ENCODE data around the gene STK33. TPM values are rescaled to one million over a fixed set of nuclear protein-coding genes. Genes with fewer than 3 reads are reported as not detected.

STK33 gene
- total and polyA plus RNA-seq, 4 experiments from 2014 or later = not detected

- Mint-ChIP-seq H3K4me3 (no peak overlapping the region), H3K9me3 (no peaks in the 10 kb centered on the region), H3K27me3 (peaks cover 17% of the 10 kb centered on the region in 2 donors), H3K36me3 (no peaks in the 10 kb centered on the region), H3K4me1 (no peaks in the 10 kb centered on the region), H3K27ac (no peak overlapping the region)
- DNase-seq = no peak
- intact Hi-C loops (cut with micrococcal nuclease) = no loop called here
- Histone ChIP-seq H3K27ac (ENCODE audit: low read depth, low read length) (no peak overlapping the region), H3K4me1 (ENCODE audit: insufficient read depth, low read length) (no peaks in the 10 kb centered on the region), H3K9me3 (ENCODE audit: control insufficient read depth in 1 of 2, low read length in 2 of 2) (no peaks in the 10 kb centered on the region), H3K27me3 (ENCODE audit: insufficient read depth, low read length) (no peaks in the 10 kb centered on the region), H3K4me3 (ENCODE audit: low read length in 2 of 2) (no peak overlapping the region), H3K36me3 (ENCODE audit: insufficient read depth, low read length) (no peaks in the 10 kb centered on the region)
- ChIA-PET CTCF (ENCODE audit: partially characterized antibody) (no interaction called here), POLR2A (ENCODE audit: partially characterized antibody) (no interaction called here)
Observed at GRCh38 chr11:8603696-8604077, 9.7 kb upstream of the STK33 start.

- Histone ChIP-seq H3K4me3 (ENCODE audit: low read length in 2 of 2) (no peak overlapping the region), H3K27me3 (ENCODE audit: insufficient read depth, low read length) (peaks cover 1% of the 10 kb centered on the region), H3K36me3 (ENCODE audit: insufficient read depth, low read length) (no peaks in the 10 kb centered on the region), H3K27ac (ENCODE audit: low read depth, low read length) (no peak overlapping the region), H3K4me1 (ENCODE audit: insufficient read depth, low read length) (no peaks in the 10 kb centered on the region), H3K9me3 (ENCODE audit: control insufficient read depth in 1 of 2, low read length in 2 of 2) (no peaks in the 10 kb centered on the region)
- ChIA-PET CTCF (ENCODE audit: partially characterized antibody) (no interaction called here), POLR2A (ENCODE audit: partially characterized antibody) (no interaction called here)
- Mint-ChIP-seq H3K27me3 (peaks cover 25% of the 10 kb centered on the region in 2 donors), H3K4me1 (no peaks in the 10 kb centered on the region), H3K36me3 (no peaks in the 10 kb centered on the region), H3K9me3 (no peaks in the 10 kb centered on the region), H3K4me3 (no peak overlapping the region), H3K27ac (peak overlapping the region in 1 of 7 donors; percentile 23)
- intact Hi-C loops (cut with micrococcal nuclease) = no loop called here
- no peak for DNase-seq
Observed at GRCh38 chr11:8601376-8602133, 7.5 kb upstream of the STK33 start.

- Histone ChIP-seq H3K4me3 (ENCODE audit: low read length in 2 of 2) (no peak overlapping the region), H3K27me3 (ENCODE audit: insufficient read depth, low read length) (peaks cover 9% of the 10 kb centered on the region), H3K4me1 (ENCODE audit: insufficient read depth, low read length) (peaks cover 4% of the 10 kb centered on the region), H3K27ac (ENCODE audit: low read depth, low read length) (no peak overlapping the region), H3K36me3 (ENCODE audit: insufficient read depth, low read length) (no peaks in the 10 kb centered on the region), H3K9me3 (ENCODE audit: control insufficient read depth in 1 of 2, low read length in 2 of 2) (no peaks in the 10 kb centered on the region)
- intact Hi-C loops (cut with micrococcal nuclease) = no loop called here
- POLR2A ChIA-PET (ENCODE audit: partially characterized antibody) = no interaction called here
- peaks cover 0 to 4% (median 2%) of the 10 kb centered on the region in 4 donors for H3K4me1 Mint-ChIP-seq
- H3K4me3 Mint-ChIP-seq = peak overlapping the region in 1 of 8 donors; percentile 33
- H3K27me3 Mint-ChIP-seq = peaks cover 20 to 32% of the 10 kb centered on the region in 2 donors
- no peaks in the 10 kb centered on the region for H3K9me3 Mint-ChIP-seq
- no peak for DNase-seq
- H3K27ac Mint-ChIP-seq = no peak overlapping the region
- CTCF ChIA-PET (ENCODE audit: partially characterized antibody) = no interaction called here
- no peaks in the 10 kb centered on the region for H3K36me3 Mint-ChIP-seq
Observed at GRCh38 chr11:8598506-8598905, 4.5 kb upstream of the STK33 start.

- POLR2A ChIA-PET (ENCODE audit: partially characterized antibody) = no interaction called here
- CTCF ChIA-PET (ENCODE audit: partially characterized antibody) = interaction anchor here (1.0 kb wide), 1 partner anchor 10 kb away, joined by 3 read pairs; no protein-coding TSS in a partner anchor
- no peak overlapping the region for H3K4me3 Mint-ChIP-seq
- no peaks in the 10 kb centered on the region for H3K9me3 ChIP-seq (ENCODE audit: control insufficient read depth in 1 of 2, low read length in 2 of 2)
- H3K4me1 Mint-ChIP-seq = peaks cover 0 to 7% (median 3%) of the 10 kb centered on the region in 4 donors
- no peaks in the 10 kb centered on the region for H3K9me3 Mint-ChIP-seq
- H3K27ac Mint-ChIP-seq = no peak overlapping the region
- no peaks in the 10 kb centered on the region for H3K36me3 Mint-ChIP-seq
- intact Hi-C loops (cut with micrococcal nuclease) = no loop called here
- no peaks in the 10 kb centered on the region for H3K36me3 ChIP-seq (ENCODE audit: insufficient read depth, low read length)
- no peak for DNase-seq
- H3K27me3 Mint-ChIP-seq = peaks cover 29 to 39% of the 10 kb centered on the region in 2 donors
- H3K4me1 ChIP-seq (ENCODE audit: insufficient read depth, low read length) = peaks cover 4% of the 10 kb centered on the region
- peaks cover 18% of the 10 kb centered on the region for H3K27me3 ChIP-seq (ENCODE audit: insufficient read depth, low read length)
- H3K4me3 ChIP-seq (ENCODE audit: low read length in 2 of 2) = no peak overlapping the region
- H3K27ac ChIP-seq (ENCODE audit: low read depth, low read length) = no peak overlapping the region
Observed at GRCh38 chr11:8597182-8597581, 3.2 kb upstream of the STK33 start.

GRCh38 chr11:8596504-8597046 lies 2.5 kb upstream of the STK33 start:
- POLR2A ChIA-PET (ENCODE audit: partially characterized antibody) = no interaction called here

GRCh38 chr11:8593455-8593854 lies 573 bp downstream of the STK33 start:
- POLR2A ChIA-PET (ENCODE audit: partially characterized antibody) = no interaction called here
- no peak for DNase-seq
- CTCF ChIA-PET (ENCODE audit: partially characterized antibody) = interaction anchor here (1.2 kb wide), 1 partner anchor 16 kb away, joined by 4 read pairs; no protein-coding TSS in a partner anchor

More at GRCh38 chr11:8596504-8597046, 2.5 kb upstream of the STK33 start:
- Histone ChIP-seq H3K36me3 (ENCODE audit: insufficient read depth, low read length) (no peaks in the 10 kb centered on the region), H3K27me3 (ENCODE audit: insufficient read depth, low read length) (peaks cover 18% of the 10 kb centered on the region), H3K27ac (ENCODE audit: low read depth, low read length) (no peak overlapping the region), H3K9me3 (ENCODE audit: control insufficient read depth in 1 of 2, low read length in 2 of 2) (no peaks in the 10 kb centered on the region), H3K4me1 (ENCODE audit: insufficient read depth, low read length) (peaks cover 4% of the 10 kb centered on the region), H3K4me3 (ENCODE audit: low read length in 2 of 2) (no peak overlapping the region)
- peaks cover 0 to 7% (median 3%) of the 10 kb centered on the region in 4 donors for H3K4me1 Mint-ChIP-seq
- intact Hi-C loops (cut with micrococcal nuclease) = no loop called here
- peaks cover 32 to 42% of the 10 kb centered on the region in 2 donors for H3K27me3 Mint-ChIP-seq
- no peak for DNase-seq
- H3K4me3 Mint-ChIP-seq = no peak overlapping the region
- CTCF ChIA-PET (ENCODE audit: partially characterized antibody) = no interaction called here
- H3K9me3 Mint-ChIP-seq = no peaks in the 10 kb centered on the region
- H3K36me3 Mint-ChIP-seq = no peaks in the 10 kb centered on the region
- no peak overlapping the region for H3K27ac Mint-ChIP-seq

GRCh38 chr11:8587915-8588314 lies 6.1 kb downstream of the STK33 start:
- POLR2A ChIA-PET (ENCODE audit: partially characterized antibody) = no interaction called here
- Mint-ChIP-seq H3K9me3 (peaks cover 0 to 11% (median 7%) of the 10 kb centered on the region in 8 donors), H3K36me3 (no peaks in the 10 kb centered on the region), H3K27me3 (peaks cover 22 to 37% of the 10 kb centered on the region in 2 donors), H3K27ac (no peak overlapping the region), H3K4me3 (no peak overlapping the region), H3K4me1 (no peaks in the 10 kb centered on the region)
- no peaks in the 10 kb centered on the region for H3K36me3 ChIP-seq (ENCODE audit: insufficient read depth, low read length)
- H3K9me3 ChIP-seq (ENCODE audit: control insufficient read depth in 1 of 2, low read length in 2 of 2) = no peaks in the 10 kb centered on the region
- no peak for DNase-seq
- no peak overlapping the region for H3K27ac ChIP-seq (ENCODE audit: low read depth, low read length)
- no peaks in the 10 kb centered on the region for H3K4me1 ChIP-seq (ENCODE audit: insufficient read depth, low read length)
- peaks cover 4% of the 10 kb centered on the region for H3K27me3 ChIP-seq (ENCODE audit: insufficient read depth, low read length)
- H3K4me3 ChIP-seq (ENCODE audit: low read length in 2 of 2) = no peak overlapping the region
- CTCF ChIA-PET (ENCODE audit: partially characterized antibody) = no interaction called here
- intact Hi-C loops (cut with micrococcal nuclease) = no loop called here

More at GRCh38 chr11:8593455-8593854, 573 bp downstream of the STK33 start:
- H3K4me3 Mint-ChIP-seq = peak overlapping the region; percentile 52 to 81 (median 60)
- H3K9me3 Mint-ChIP-seq = peaks cover 0 to under 1% (median 0%) of the 10 kb centered on the region in 8 donors
- peaks cover 18% of the 10 kb centered on the region for H3K27me3 ChIP-seq (ENCODE audit: insufficient read depth, low read length)
- H3K36me3 ChIP-seq (ENCODE audit: insufficient read depth, low read length) = no peaks in the 10 kb centered on the region
- peaks cover 0 to 7% (median 3%) of the 10 kb centered on the region in 4 donors for H3K4me1 Mint-ChIP-seq
- no peak overlapping the region for H3K27ac ChIP-seq (ENCODE audit: low read depth, low read length)
- H3K9me3 ChIP-seq (ENCODE audit: control insufficient read depth in 1 of 2, low read length in 2 of 2) = no peaks in the 10 kb centered on the region
- intact Hi-C loops (cut with micrococcal nuclease) = no loop called here
- no peaks in the 10 kb centered on the region for H3K36me3 Mint-ChIP-seq
- H3K4me1 ChIP-seq (ENCODE audit: insufficient read depth, low read length) = peaks cover 4% of the 10 kb centered on the region
- peaks cover 31 to 54% of the 10 kb centered on the region in 2 donors for H3K27me3 Mint-ChIP-seq
- H3K4me3 ChIP-seq (ENCODE audit: low read length in 2 of 2) = no peak overlapping the region
- no peak overlapping the region for H3K27ac Mint-ChIP-seq
